Prostate gland (tissue), 2 donors: ENCODE results near the gene RNPEP.

Experiments used
- POLR2A ChIP-seq: fragments of 450-650 bp; IDR thresholded peaks from one replicate; pipeline ENCODE4 v1.6.1; 2016; ENCODE audit warnings: antibody characterized with exemption, mild to moderate bottlenecking
- POLR2AphosphoS5 ChIP-seq: sonication (generic); formaldehyde crosslinking; IDR thresholded peaks from one replicate; pipeline ENCODE4 v1.6.1; 2017; ENCODE audit warnings: antibody characterized with exemption
- TF ChIP-seq, protein P1 (sequence below), 4 experiments: fragments of 200-600 bp in 2 of 4; fragments of 450-650 bp in 2 of 4; sonication (generic) in 2 of 4; IDR thresholded peaks; 1 replicate in 3 of 4; 2 replicates in 1 of 4; pipeline ENCODE4 v1.5.1; 2016 to 2019; ENCODE audit warnings: antibody characterized with exemption in 4 of 4, mild to moderate bottlenecking in 2 of 4, moderate library complexity in 2 of 4

DNA sequence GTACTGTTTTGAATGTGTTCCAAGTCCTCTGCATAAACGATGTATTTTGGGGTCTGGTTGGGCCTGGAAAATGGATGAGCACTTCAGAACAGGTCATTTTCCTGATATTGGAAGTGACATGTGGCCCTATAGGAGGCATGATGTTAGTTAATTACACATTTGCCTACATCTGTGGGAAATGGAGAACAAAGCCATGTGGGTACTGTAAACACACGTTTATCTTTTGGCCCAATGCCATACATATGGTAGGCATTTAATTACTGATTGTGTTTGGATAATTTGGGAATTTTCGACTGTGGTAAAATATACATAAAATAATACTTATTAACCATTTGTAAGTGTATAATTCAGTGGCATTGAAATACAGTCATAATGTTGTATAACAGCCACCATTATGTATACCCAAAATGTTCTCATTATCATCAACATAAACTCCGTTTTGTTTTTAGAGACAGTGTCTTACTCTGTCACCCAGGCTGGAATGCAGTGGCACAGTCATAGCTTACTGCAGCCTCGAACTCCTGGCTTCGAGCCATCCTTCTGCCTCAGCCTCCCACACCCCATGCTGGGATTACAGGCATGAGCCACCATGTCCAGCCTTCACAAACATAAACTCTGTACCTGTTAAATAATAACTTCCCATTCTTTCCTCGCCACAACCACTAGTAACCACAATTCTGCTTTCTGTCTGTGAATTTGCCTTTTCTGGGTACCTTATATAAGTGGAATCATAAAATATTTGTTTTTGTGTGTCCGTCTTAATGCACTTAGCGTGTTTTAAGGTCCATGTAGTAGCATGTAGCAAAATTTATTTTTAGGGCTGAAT is 11.9 kb upstream of the RNPEP start:
- TF ChIP-seq, protein P1, sequence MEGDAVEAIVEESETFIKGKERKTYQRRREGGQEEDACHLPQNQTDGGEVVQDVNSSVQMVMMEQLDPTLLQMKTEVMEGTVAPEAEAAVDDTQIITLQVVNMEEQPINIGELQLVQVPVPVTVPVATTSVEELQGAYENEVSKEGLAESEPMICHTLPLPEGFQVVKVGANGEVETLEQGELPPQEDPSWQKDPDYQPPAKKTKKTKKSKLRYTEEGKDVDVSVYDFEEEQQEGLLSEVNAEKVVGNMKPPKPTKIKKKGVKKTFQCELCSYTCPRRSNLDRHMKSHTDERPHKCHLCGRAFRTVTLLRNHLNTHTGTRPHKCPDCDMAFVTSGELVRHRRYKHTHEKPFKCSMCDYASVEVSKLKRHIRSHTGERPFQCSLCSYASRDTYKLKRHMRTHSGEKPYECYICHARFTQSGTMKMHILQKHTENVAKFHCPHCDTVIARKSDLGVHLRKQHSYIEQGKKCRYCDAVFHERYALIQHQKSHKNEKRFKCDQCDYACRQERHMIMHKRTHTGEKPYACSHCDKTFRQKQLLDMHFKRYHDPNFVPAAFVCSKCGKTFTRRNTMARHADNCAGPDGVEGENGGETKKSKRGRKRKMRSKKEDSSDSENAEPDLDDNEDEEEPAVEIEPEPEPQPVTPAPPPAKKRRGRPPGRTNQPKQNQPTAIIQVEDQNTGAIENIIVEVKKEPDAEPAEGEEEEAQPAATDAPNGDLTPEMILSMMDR (IDR thresholded peaks at IDR 0.05): no peak
- TF ChIP-seq POLR2AphosphoS5: no peak
- TF ChIP-seq POLR2A: no peak
